Endometrial microvascular endothelial cells (primary cell): ENCODE results near the gene GNAI2. TPM values are rescaled to one million over a fixed set of nuclear protein-coding genes. Genes with fewer than 3 reads are reported as not detected.

Experiments
- in situ Hi-C: cut with HindIII; loops from 2 replicates; pipeline ENCODE4 v1.10.0; 2017; ENCODE audit warnings: low sequenced_read_pairs, low pct_unique_long_range_greater_than_20kb; ENCODE audit errors: inconsistent ontology term
- total RNA-seq: library from RNA; depleted of rRNA; stranded (reverse); fragments of >200 nt; gene quantifications from one replicate; pipeline ENCODE4 v1.2.3, GENCODE V29; 2015; ENCODE audit errors: inconsistent ontology term

GNAI2 gene
- total RNA-seq, 1 donor from 2014 or later: 611 TPM

DNA sequence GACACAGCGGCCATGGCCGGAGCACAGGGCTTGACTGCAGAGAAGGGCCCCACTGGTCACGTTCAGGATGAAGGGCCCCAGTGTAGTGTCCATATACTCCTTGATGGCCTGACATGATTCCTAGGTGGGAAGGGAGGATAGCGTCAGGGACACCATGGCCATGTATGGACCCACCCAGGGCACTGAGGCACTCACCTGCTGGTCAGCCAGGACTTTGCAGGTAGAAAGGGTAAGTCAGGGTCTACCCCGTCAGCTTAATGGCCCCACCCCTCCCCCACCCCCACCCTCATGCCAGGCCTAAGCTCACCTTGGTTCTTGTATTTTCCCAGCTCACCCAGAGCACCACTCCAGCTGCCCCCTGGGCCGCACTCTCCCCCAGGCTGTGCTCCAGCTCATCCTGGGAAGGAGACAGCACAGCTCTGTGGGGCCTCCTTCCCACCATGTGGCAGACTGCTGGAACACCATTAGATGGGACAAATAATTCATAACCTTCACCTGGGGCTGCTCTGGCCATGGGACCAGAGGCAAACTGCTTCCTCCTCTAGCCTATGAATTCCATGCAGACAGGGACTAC, 64.8 kb downstream of the GNAI2 start:
- in situ Hi-C loops: no loop called here

DNA sequence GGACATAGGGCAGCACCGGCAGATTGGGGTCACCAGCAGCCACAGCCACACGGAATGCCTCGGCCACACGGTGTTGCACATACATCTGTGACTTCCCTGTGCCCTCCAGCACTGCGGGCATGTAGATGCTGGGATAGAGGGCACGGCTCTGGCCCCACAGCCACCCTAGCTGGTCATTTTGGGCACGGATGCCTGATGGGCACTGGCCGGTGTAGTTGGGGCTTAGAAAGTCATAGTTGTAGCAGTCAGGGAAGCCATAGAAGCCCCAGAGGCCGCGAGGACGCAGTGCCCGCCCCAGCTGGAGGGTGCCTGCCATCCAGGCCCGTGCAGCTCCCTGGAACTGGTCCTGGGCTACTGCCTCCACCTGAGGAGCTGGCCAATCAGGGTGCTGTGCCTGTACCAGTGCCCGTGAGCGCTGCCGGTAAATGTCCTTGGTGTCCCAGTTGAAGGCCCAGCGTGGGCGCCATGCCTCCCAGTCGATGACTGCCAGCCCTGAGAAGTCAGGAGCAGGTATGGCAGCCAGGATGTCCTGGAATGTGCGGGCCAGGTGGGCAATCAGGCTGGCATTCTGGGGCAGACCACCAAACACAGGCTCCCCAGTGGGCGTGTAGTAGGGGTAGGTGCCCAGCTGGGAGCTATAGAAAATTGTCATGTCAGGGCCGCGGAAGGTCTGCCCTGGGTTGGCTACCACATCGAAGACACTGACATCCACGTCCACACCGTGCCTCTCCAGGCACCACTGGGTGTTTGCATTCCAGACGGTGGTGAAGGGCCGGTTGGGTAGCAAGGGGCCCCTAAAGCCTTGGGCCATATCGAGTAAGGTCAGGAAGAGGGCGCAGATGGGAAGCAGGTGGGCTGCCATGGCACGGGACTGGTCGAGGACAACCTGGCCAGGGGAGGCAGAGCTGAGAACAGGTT, 66.3 kb downstream of the GNAI2 start:
- in situ Hi-C loops: no loop called here

DNA sequence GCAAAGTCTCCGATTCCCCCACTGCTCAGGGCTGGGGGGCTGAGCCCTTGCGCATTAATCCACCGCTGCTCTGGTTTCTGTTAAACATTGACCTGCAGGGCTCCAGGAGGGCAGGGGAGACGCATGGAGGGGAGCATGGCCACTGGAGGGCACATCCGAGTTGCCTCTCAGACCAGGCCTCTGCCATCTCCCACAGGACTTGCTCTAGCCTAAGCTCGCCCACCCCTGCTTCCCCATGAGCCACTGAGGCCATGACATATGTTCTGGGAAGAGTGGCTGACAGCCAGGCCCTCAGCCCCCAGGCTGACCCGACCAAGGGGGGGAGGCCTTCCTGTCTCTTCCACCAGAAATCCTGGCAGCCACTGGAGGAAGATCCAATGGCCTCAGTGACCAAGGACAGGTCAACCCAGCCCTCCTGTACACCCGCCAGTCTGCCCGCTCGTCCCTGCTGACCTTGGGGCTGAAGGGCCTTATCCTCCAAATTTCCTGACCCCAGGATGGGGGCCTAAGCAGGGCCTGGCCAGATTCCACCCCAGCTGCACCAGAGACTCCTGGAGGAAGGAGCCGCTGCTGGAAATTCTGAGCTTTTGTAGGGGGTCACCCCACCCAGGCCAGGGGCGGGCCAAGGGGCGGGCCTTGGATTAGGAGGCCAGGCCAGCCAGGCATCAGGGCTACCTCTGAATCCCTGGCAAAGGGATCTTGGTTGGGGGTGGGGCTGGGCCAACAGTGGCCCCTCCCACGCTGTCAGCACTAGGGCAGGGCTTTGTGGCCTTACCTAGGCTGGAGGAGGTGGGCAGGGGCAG, 67.2 kb downstream of the GNAI2 start, which contains the start of gene HYAL1:
TSS of gene HYAL1 (minus strand) at position 562 of the 803 bp plus-strand sequence. CDS start 618 bp downstream, outside the sequence.
- in situ Hi-C loops: no loop called here

DNA sequence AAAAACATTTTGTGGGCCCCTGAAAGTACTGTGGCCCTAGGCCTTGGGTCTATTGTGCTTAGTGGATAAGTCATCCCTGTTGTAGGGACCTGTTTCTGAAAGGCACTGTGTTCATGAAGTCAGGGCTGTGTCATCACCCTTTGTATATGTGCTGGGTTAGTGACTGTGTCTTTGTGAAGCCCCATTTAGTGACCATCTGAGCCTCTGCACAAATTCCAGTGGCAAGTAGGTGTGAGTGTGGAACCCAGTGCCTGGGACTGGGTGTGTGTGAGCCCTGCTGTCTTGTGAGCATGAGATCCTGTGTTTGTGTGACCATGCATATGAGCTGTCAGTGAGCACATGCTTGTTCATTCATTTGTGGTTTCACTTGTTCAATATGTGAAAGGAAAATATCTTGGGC, 68.6 kb downstream of the GNAI2 start:
- in situ Hi-C loops: no loop called here

Other genes starting within 250 kb of the GNAI2 start
- 89.3 TPM for gene RBM5, start 147.3 kb upstream of the GNAI2 start, total RNA-seq
- gene SEMA3F, start 80.9 kb upstream of the GNAI2 start, total RNA-seq: 263 TPM
- gene GNAT1, start 44.6 kb upstream of the GNAI2 start, total RNA-seq: not detected
- gene SLC38A3, start 30.9 kb upstream of the GNAI2 start, total RNA-seq: not detected
- gene SEMA3B, start 32.9 kb downstream of the GNAI2 start, total RNA-seq: 0.19 TPM
- not detected for gene LSMEM2, start 42.9 kb downstream of the GNAI2 start, total RNA-seq
- 188 TPM for gene IFRD2, start 56.2 kb downstream of the GNAI2 start, total RNA-seq
- gene HYAL3, start 63.2 kb downstream of the GNAI2 start, total RNA-seq: 7.3 TPM
- 11.2 TPM for gene NAA80, start 63.2 kb downstream of the GNAI2 start, total RNA-seq
- gene HYAL1, start 67.4 kb downstream of the GNAI2 start, total RNA-seq: 10.3 TPM
- 432 TPM for gene HYAL2, start 86.5 kb downstream of the GNAI2 start, total RNA-seq
- gene TUSC2, start 92.0 kb downstream of the GNAI2 start, total RNA-seq: 40.9 TPM
- gene RASSF1, start 104.6 kb downstream of the GNAI2 start, total RNA-seq: 24.7 TPM
- gene ZMYND10, start 109.5 kb downstream of the GNAI2 start, total RNA-seq: not detected
- 13.6 TPM for gene NPRL2, start 114.6 kb downstream of the GNAI2 start, total RNA-seq
- gene CYB561D2, start 114.7 kb downstream of the GNAI2 start, total RNA-seq: 40.8 TPM
- 83.0 TPM for gene TMEM115, start 123.3 kb downstream of the GNAI2 start, total RNA-seq